HepG2 (cell line): ENCODE data around the gene ACOX3. TPM values are rescaled to one million over a fixed set of nuclear protein-coding genes. Genes with fewer than 3 reads are reported as not detected.

Experiments
- AKAP8 ChIP-seq: sonication (generic); formaldehyde crosslinking; IDR thresholded peaks from 2 replicates; pipeline ENCODE4 v1.5.1; 2020; ENCODE audit warnings: mild to moderate bottlenecking, missing genetic modification reagents
- CSRNP2 ChIP-seq: sonication (generic); formaldehyde crosslinking; conservative IDR thresholded peaks from 2 replicates; pipeline ENCODE4 v1.8.0; 2022; ENCODE audit warnings: low read depth, missing genetic modification reagents
- ESRRA ChIP-seq: sonication (generic); formaldehyde crosslinking; IDR thresholded peaks from 2 replicates; pipeline ENCODE4 v1.5.1; 2020; ENCODE audit warnings: mild to moderate bottlenecking, low read depth, missing genetic modification reagents
- FOXM1 ChIP-seq: sonication (generic); formaldehyde crosslinking; IDR thresholded peaks from 2 replicates; pipeline ENCODE4 v1.5.0; 2020; ENCODE audit warnings: missing genetic modification reagents
- HOXA3 ChIP-seq: sonication (generic); formaldehyde crosslinking; IDR thresholded peaks from 2 replicates; pipeline ENCODE4 v1.5.0; 2020; ENCODE audit warnings: missing genetic modification reagents
- KAT8 ChIP-seq: IDR thresholded peaks from 2 replicates; pipeline ENCODE4 v1.6.1; 2016; ENCODE audit warnings: missing genetic modification reagents, missing compliant biosample characterization
- LCORL ChIP-seq, 2 experiments: fragments of 450-650 bp in 1 of 2; sonication (generic) in 1 of 2; formaldehyde crosslinking in 1 of 2; IDR thresholded peaks; 2 replicates each; pipeline versions ENCODE4 v1.5.0 to v1.6.1; 2017 to 2020; ENCODE audit warnings: antibody characterized with exemption in 1 of 2, missing genetic modification reagents in 1 of 2
- MAFG ChIP-seq: sonication (generic); formaldehyde crosslinking; IDR thresholded peaks from 2 replicates; pipeline ENCODE4 v1.5.1; 2020; ENCODE audit warnings: mild to moderate bottlenecking, missing genetic modification reagents
- MATR3 ChIP-seq: sonication (generic); formaldehyde crosslinking; IDR thresholded peaks from 2 replicates; pipeline ENCODE4 v1.4.0; 2020; ENCODE audit warnings: missing genetic modification reagents
- MED8 ChIP-seq: sonication (generic); formaldehyde crosslinking; IDR thresholded peaks from 2 replicates; pipeline ENCODE4 v1.8.1; 2023; ENCODE audit warnings: mild to moderate bottlenecking, missing genetic modification reagents; ENCODE audit not compliant: insufficient replicate concordance
- MTA1 ChIP-seq: sonication (generic); formaldehyde crosslinking; IDR thresholded peaks from 2 replicates; pipeline ENCODE4 v1.4.0; 2020; ENCODE audit warnings: missing genetic modification reagents, mild to moderate bottlenecking, borderline replicate concordance
- NFAT5 ChIP-seq: sonication (generic); formaldehyde crosslinking; IDR thresholded peaks from 2 replicates; pipeline ENCODE4 v1.4.0; 2020; ENCODE audit warnings: missing genetic modification reagents
- PHF8 ChIP-seq: sonication (generic); formaldehyde crosslinking; IDR thresholded peaks from 2 replicates; pipeline ENCODE4 v1.5.0; 2020; ENCODE audit warnings: missing genetic modification reagents
- PRPF4 ChIP-seq: fragments of 200-400 bp; formaldehyde crosslinking; IDR thresholded peaks from 2 replicates; pipeline ENCODE4 v1.6.1; 2016; ENCODE audit warnings: low read length, low read depth; ENCODE audit not compliant: poor library complexity, severe bottlenecking
- SP2 ChIP-seq: sonication (generic); formaldehyde crosslinking; IDR thresholded peaks from 2 replicates; pipeline ENCODE4 v1.5.1; 2020; ENCODE audit warnings: mild to moderate bottlenecking, missing genetic modification reagents
- ZC3H4 ChIP-seq: sonication (generic); formaldehyde crosslinking; IDR thresholded peaks from 2 replicates; pipeline ENCODE4 v1.4.0; 2020; ENCODE audit warnings: missing genetic modification reagents, borderline replicate concordance
- ZNF180 ChIP-seq: sonication (generic); formaldehyde crosslinking; IDR thresholded peaks from 2 replicates; pipeline ENCODE4 v1.4.0; 2020; ENCODE audit warnings: low read depth, missing genetic modification reagents, borderline replicate concordance
- ZNF260 ChIP-seq: sonication (generic); formaldehyde crosslinking; IDR thresholded peaks from 2 replicates; pipeline ENCODE4 v1.4.0; 2020; ENCODE audit warnings: missing genetic modification reagents, low read depth, mild to moderate bottlenecking, borderline replicate concordance
- ZNF331 ChIP-seq: sonication (generic); formaldehyde crosslinking; IDR thresholded peaks from 2 replicates; pipeline ENCODE4 v1.4.0; 2020; ENCODE audit warnings: missing genetic modification reagents
- ZNF44 ChIP-seq: sonication (generic); formaldehyde crosslinking; IDR thresholded peaks from 2 replicates; pipeline ENCODE4 v1.5.1; 2020; ENCODE audit warnings: mild to moderate bottlenecking, missing genetic modification reagents
- ZNF441 ChIP-seq: sonication (generic); formaldehyde crosslinking; IDR thresholded peaks from 2 replicates; pipeline ENCODE4 v1.7.0; 2021; ENCODE audit warnings: missing genetic modification reagents, borderline replicate concordance
- ZNF546 ChIP-seq: sonication (generic); formaldehyde crosslinking; conservative IDR thresholded peaks from 2 replicates; pipeline ENCODE4 v1.8.1; 2023; ENCODE audit warnings: mild to moderate bottlenecking, missing genetic modification reagents
- ZNF605 ChIP-seq: sonication (generic); formaldehyde crosslinking; IDR thresholded peaks from 2 replicates; pipeline ENCODE4 v1.8.0; 2022; ENCODE audit warnings: mild to moderate bottlenecking, missing genetic modification reagents
- ZNF720 ChIP-seq: sonication (generic); formaldehyde crosslinking; IDR thresholded peaks from 2 replicates; pipeline ENCODE4 v1.4.0; 2020; ENCODE audit warnings: missing genetic modification reagents
- ZNF766 ChIP-seq: sonication (generic); formaldehyde crosslinking; IDR thresholded peaks from 2 replicates; pipeline ENCODE4 v1.5.0; 2020; ENCODE audit warnings: missing genetic modification reagents, borderline replicate concordance
- polyA plus RNA-seq, 8 experiments: library from polyadenylated mRNA; depleted of rRNA in 3 of 8; stranded (reverse) in 7 of 8; unstranded in 1 of 8; fragments of >200 nt; fragmentation: Illumina TruSeq in 4 of 8; extraction: Trizol in 4 of 8; gene quantifications; 2 replicates each; pipeline versions ENCODE4 v1.2.1 to v1.2.3, GENCODE V29; 2011 to 2016; ENCODE audit warnings: low read depth in 4 of 8, missing spikeins in 1 of 8, mixed read lengths in 1 of 8; ENCODE audit not compliant: insufficient read depth in 1 of 8
- total RNA-seq, 5 experiments: library from RNA; depleted of rRNA; stranded (reverse); fragments of >200 nt; fragmentation: Illumina TruSeq; extraction: Trizol; gene quantifications; 2 replicates each; pipeline ENCODE4 v1.2.3, GENCODE V29; 2016; ENCODE audit warnings: low read depth in 1 of 5

The ACOX3 gene
- total and polyA plus RNA-seq, 2 of the 13 experiments (the other 11 are each of a cell fraction or from before 2014, with no cell fraction given), result 4.2 to 17.8 TPM

GRCh38 chr4:8440492-8441311, at the start of gene ACOX3, which contains the start of gene TRMT44 (continued):
- no peak for TF ChIP-seq MATR3 (CRISPR knock-in tag)
- 0 out of 2 replicates have a peak, but pooled peaks have one; percentile 53 for TF ChIP-seq MTA1 (CRISPR knock-in tag)
- TF ChIP-seq ZNF605 (CRISPR knock-in tag), result no peak
- no peak for TF ChIP-seq CSRNP2
- no peak for TF ChIP-seq PRPF4
- peak; percentile 38; the same call in 1 of the 2 replicates for TF ChIP-seq ESRRA (CRISPR knock-in tag)
- peak; percentile 76 for TF ChIP-seq ZNF331 (CRISPR knock-in tag)
- peak; percentile 60 for TF ChIP-seq SP2 (CRISPR knock-in tag)
- no peak for TF ChIP-seq AKAP8 (CRISPR knock-in tag)
- TF ChIP-seq ZNF546 (CRISPR knock-in tag), result no peak
- no peak for TF ChIP-seq FOXM1 (CRISPR knock-in tag)
- TF ChIP-seq NFAT5 (CRISPR knock-in tag), result no peak
- TF ChIP-seq ZNF441 (CRISPR knock-in tag), result peak; percentile 64; the same call in 1 of the 2 replicates
- TF ChIP-seq MED8, result peak; percentile 69
- no peak for TF ChIP-seq ZNF720 (CRISPR knock-in tag)
- no peak for TF ChIP-seq MAFG
- no peak for TF ChIP-seq ZNF44 (CRISPR knock-in tag)
- TF ChIP-seq ZNF260 (CRISPR knock-in tag), result no peak
- TF ChIP-seq ZC3H4 (CRISPR knock-in tag), result no peak
- TF ChIP-seq ZNF766, result no peak
- no peak for TF ChIP-seq LCORL (IDR thresholded peaks at IDR 0.05)
- TF ChIP-seq LCORL (CRISPR knock-in tag; IDR thresholded peaks at IDR 0.05), result peak; percentile 70
- TF ChIP-seq ZNF180, result no peak
- peak; percentile 99 for TF ChIP-seq KAT8 (CRISPR knock-in tag)
- peak; percentile 99 for TF ChIP-seq HOXA3
- peak; percentile 87 for TF ChIP-seq PHF8 (CRISPR knock-in tag)
